Testis (tissue), 3 donors: Measurements from ENCODE around the gene SHROOM1. TPM values are rescaled to one million over a fixed set of nuclear protein-coding genes. Genes with fewer than 3 reads are reported as not detected.

Source experiments
- DNase-seq: peaks from one replicate; pipeline ENCODE4 v3.0.0-alpha.2; 2019
- H3K27ac ChIP-seq, 2 donors: fragments of 200-600 bp; sonication (generic); one replicate each; pipeline ENCODE4 v1.5.1; 2019
- H3K27me3 ChIP-seq: fragments of 200-600 bp; sonication (generic); one replicate; pipeline ENCODE4 v1.5.1; 2019
- H3K36me3 ChIP-seq: fragments of 200-600 bp; sonication (generic); one replicate; pipeline ENCODE4 v1.5.1; 2017; ENCODE audit warnings: low read depth; ENCODE audit errors: missing control alignments
- H3K4me1 ChIP-seq: fragments of 200-600 bp; sonication (generic); one replicate; pipeline ENCODE4 v1.5.1; 2019
- H3K4me3 ChIP-seq, 2 donors: fragments of 200-600 bp; sonication (generic); one replicate each; pipeline ENCODE4 v1.5.1; 2017 to 2019
- H3K9me3 ChIP-seq: fragments of 200-600 bp; sonication (generic); one replicate; pipeline ENCODE4 v1.5.1; 2017
- POLR2A ChIP-seq: fragments of 450-650 bp; IDR thresholded peaks from one replicate; pipeline ENCODE4 v1.6.1; 2017; ENCODE audit warnings: antibody characterized with exemption, mild to moderate bottlenecking, moderate library complexity
- WGBS, 2 donors: methylation state at CpG; one replicate each; pipeline ENCODE4 v1.1.5; 2018; 5-methylcytosine and 5-hydroxymethylcytosine counted together
- intact Hi-C: fragments of 100-400 bp; cut with DNase I; formaldehyde crosslinking; loops from one replicate; pipeline ENCODE4 v1.15.1; 2023; ENCODE audit warnings: low total_unique reads
- polyA plus RNA-seq: library from polyadenylated mRNA; stranded (reverse); fragments of 350-450 nt; fragmentation: Illumina TruSeq; extraction: RNeasy Lipid Tissue Mini Kit (QIAGEN cat#74804); gene quantifications from one replicate; pipeline ENCODE4 v1.2.3, GENCODE V29; 2014; ENCODE audit warnings: low read depth, low replicate concordance; ENCODE audit not compliant: insufficient read depth
- total RNA-seq, 2 donors: library from RNA; depleted of rRNA; stranded (reverse); fragments of >200 nt; gene quantifications; one replicate each; pipeline ENCODE4 v1.2.3, GENCODE V29; 2016
- TF ChIP-seq, protein P1 (sequence below), 3 experiments: fragments of 450-650 bp in 2 of 3; fragments of 200-600 bp in 1 of 3; sonication (generic) in 1 of 3; IDR thresholded peaks; one replicate each; pipeline ENCODE4 v1.5.1; 2016 to 2019; ENCODE audit warnings: antibody characterized with exemption in 3 of 3, mild to moderate bottlenecking in 2 of 3, moderate library complexity in 1 of 3

The SHROOM1 gene
- total and polyA plus RNA-seq, 3 donors from 2014 or later, result 2.1 to 9.6 (median 9.0) TPM

DNA sequence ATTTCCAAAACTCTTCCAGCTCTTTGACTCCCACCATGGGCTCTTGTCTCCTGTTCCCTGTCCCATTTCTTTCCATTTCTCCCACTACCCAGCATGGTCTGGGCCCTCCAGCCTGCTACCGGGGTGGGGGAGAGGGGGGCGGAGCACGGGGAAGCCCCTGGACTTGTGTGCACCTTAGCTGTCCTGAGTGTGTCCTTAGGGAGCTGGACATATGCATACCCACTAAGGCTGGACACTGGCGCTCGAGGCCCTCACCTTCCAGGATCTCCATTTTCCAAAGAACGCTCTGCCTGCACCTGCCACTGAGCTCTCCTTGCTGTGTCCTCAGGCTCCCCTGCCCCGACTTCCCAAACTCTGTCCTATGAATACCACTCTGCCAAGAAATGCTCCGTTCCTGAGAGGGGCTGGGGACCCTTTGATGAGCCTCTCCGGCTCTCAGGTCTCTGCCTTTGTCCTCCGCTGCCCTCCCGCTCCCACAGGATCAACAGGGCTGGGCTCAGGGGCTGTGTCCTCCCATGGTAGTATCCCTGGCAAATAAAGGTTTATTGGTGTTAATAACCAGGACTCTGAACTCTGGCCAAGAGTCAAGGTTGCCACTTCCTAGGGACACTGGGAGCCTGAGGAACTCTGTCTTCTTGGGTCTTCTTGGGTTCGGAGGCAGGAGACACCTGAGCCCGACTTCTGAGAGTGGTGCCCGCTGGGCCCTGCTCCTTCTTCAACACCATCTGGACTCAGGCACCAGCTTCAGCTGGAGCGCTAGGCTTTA is 831 bp upstream of the SHROOM1 start:
- Histone ChIP-seq H3K27ac (no peak overlapping the region), H3K36me3 (no peaks in the 10 kb centered on the region), H3K9me3 (no peaks in the 10 kb centered on the region), H3K4me3 (peak overlapping the region; percentile 54 to 63), H3K4me1 (peaks cover 4% of the 10 kb centered on the region), H3K27me3 (no peaks in the 10 kb centered on the region)
- TF ChIP-seq, protein P1, sequence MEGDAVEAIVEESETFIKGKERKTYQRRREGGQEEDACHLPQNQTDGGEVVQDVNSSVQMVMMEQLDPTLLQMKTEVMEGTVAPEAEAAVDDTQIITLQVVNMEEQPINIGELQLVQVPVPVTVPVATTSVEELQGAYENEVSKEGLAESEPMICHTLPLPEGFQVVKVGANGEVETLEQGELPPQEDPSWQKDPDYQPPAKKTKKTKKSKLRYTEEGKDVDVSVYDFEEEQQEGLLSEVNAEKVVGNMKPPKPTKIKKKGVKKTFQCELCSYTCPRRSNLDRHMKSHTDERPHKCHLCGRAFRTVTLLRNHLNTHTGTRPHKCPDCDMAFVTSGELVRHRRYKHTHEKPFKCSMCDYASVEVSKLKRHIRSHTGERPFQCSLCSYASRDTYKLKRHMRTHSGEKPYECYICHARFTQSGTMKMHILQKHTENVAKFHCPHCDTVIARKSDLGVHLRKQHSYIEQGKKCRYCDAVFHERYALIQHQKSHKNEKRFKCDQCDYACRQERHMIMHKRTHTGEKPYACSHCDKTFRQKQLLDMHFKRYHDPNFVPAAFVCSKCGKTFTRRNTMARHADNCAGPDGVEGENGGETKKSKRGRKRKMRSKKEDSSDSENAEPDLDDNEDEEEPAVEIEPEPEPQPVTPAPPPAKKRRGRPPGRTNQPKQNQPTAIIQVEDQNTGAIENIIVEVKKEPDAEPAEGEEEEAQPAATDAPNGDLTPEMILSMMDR (IDR thresholded peaks at IDR 0.05), result no peak
- no peak for TF ChIP-seq POLR2A
- DNase-seq, result no peak
- 71 to 75% methylated on average over 14 to 15 of the region's 15 CpGs for WGBS, 2 donors
- intact Hi-C loops, result no loop called here

DNA sequence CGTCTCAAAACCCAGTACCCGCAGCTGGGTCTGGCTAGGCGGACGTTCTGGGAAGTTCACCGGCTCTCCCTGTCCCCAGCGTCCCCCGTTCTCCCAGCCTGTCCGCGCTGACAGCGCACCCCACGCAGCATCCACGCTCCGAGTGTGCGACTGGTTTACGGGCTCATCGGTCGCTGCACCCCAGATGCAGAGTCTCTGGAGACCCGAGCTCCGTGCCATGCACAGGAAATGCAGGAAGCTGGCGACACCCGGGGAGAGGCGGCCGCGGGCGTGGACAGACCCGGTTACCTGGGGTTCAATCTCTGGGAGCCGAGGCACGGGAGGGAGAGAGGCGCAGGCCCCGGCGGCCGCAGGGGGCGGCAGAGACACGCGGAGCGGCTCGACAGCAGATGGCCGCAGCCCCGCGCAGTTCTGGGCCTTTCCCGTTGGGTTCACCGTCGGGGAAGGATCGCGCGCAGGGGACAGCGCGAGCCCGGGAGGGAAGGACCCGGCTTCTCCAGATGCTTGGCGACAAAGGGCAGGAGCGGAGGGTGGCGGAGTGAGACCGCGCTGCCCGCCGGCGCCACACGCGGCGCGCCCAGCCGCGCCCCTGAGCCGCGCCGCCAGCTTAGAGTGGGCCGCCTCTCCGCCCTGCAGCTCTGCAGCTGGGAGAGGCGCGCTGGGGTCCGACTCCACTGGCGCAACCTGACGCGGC is 558 bp downstream of the SHROOM1 start:
- Histone ChIP-seq H3K27me3 (no peaks in the 10 kb centered on the region), H3K4me1 (peaks cover 4% of the 10 kb centered on the region), H3K9me3 (no peaks in the 10 kb centered on the region), H3K27ac (peak overlapping the region in 1 of 2 donors; percentile 45), H3K4me3 (peak overlapping the region; percentile 54 to 63), H3K36me3 (no peaks in the 10 kb centered on the region)
- TF ChIP-seq, protein P1 (IDR thresholded peaks at IDR 0.05), result peak; percentile 76 to 87 (median 87)
- no peak for TF ChIP-seq POLR2A
- intact Hi-C loops, result no loop called here
- 2 to 20% methylated on average over 4 to 50 of the region's 75 CpGs for WGBS, 2 donors
- DNase-seq, result peak; percentile 81

DNA sequence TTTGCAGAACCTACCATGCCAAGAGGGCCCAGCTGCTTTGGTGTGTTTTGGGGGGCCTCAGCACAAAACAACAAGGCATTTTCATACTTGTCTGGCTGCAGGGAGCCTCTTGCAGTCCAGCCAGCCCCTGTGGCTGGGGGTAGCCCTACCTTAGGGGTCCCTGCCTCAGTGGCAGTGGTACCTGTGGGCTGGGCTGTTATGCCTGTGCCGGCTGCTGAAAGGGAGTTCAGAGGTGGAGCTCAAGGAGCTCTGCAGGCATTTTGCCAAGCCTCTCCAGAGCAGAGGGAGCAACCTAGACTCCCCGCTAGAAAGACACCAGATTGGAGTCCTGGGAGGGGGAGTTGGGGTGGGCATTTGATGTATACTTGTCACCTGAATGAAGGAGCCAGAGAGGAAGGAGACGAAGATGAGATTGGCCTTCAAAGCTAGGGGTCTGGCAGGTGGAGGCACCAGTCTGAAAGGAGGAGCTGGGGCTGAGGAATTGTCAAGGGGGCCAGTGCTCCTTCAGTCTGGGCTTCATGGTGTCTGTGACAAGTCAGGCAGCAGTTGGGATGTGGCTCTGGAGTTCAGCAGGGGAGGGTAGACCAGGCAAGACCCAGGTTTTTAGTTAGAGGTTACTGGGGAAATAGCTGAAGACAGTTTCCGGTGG is 1.5 kb downstream of the SHROOM1 start:
- H3K4me1 ChIP-seq, result peaks cover 4% of the 10 kb centered on the region
- no peak overlapping the region for H3K27ac ChIP-seq
- no peak for DNase-seq
- H3K27me3 ChIP-seq, result no peaks in the 10 kb centered on the region
- intact Hi-C loops, result no loop called here
- no peaks in the 10 kb centered on the region for H3K9me3 ChIP-seq
- no peak overlapping the region for H3K4me3 ChIP-seq
- H3K36me3 ChIP-seq, result no peaks in the 10 kb centered on the region
- 61 to 73% methylated on average over 3 to 4 of the region's 4 CpGs for WGBS, 2 donors
- TF ChIP-seq, protein P1 (IDR thresholded peaks at IDR 0.05), result no peak
- TF ChIP-seq POLR2A, result no peak

DNA sequence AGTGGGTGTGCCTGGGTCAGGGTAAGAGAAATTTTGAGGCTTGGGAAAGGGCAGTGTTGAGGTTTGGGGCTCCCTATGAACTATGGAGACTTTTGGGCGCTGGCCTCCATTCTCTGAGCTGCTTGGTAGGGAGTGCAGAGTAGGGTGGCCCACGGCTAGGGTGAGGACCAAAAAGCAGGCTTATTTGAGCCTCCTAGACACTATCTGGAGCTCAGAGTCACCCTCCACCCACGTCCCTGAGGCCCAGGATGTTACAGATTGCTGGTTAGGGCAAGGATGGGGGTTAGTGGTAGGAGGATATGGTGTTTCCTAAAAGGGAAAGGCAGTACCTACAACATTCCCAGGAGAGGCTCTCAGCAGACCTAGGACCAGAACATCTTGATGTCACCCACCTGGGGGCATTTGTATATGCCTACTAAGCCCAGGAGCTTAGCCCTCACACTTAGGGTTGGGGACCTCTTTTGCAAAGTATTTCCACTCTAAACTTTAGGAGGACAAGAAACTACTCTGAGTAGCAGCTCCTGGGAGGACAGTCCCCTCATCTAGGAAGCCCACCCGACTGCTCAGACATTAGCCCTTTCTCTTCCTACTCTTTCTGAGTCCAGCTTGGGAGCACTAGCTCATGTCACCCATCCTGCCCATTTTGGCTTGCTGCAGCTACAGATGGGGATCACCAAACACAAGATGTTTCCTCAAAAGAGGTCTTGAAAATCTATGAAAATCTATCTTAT is 2.3 kb downstream of the SHROOM1 start:
- no peaks in the 10 kb centered on the region for H3K9me3 ChIP-seq
- intact Hi-C loops, result no loop called here
- H3K27me3 ChIP-seq, result no peaks in the 10 kb centered on the region
- DNase-seq, result no peak
- 85 to 100% methylated on average over 3 to 4 of the region's 4 CpGs for WGBS, 2 donors
- H3K27ac ChIP-seq, result no peak overlapping the region
- no peaks in the 10 kb centered on the region for H3K36me3 ChIP-seq
- H3K4me3 ChIP-seq, result no peak overlapping the region
- TF ChIP-seq POLR2A, result no peak
- TF ChIP-seq, protein P1 (IDR thresholded peaks at IDR 0.05), result no peak
- peaks cover 9% of the 10 kb centered on the region for H3K4me1 ChIP-seq
